ENCODE measurements around the gene ACTR3.
"Not testable (repeated sequence)": the region's sequence is repeated elsewhere in the genome, so short reads cannot be mapped to it uniquely, and the experiment has no call there.

The ACTR3 gene

DNA sequence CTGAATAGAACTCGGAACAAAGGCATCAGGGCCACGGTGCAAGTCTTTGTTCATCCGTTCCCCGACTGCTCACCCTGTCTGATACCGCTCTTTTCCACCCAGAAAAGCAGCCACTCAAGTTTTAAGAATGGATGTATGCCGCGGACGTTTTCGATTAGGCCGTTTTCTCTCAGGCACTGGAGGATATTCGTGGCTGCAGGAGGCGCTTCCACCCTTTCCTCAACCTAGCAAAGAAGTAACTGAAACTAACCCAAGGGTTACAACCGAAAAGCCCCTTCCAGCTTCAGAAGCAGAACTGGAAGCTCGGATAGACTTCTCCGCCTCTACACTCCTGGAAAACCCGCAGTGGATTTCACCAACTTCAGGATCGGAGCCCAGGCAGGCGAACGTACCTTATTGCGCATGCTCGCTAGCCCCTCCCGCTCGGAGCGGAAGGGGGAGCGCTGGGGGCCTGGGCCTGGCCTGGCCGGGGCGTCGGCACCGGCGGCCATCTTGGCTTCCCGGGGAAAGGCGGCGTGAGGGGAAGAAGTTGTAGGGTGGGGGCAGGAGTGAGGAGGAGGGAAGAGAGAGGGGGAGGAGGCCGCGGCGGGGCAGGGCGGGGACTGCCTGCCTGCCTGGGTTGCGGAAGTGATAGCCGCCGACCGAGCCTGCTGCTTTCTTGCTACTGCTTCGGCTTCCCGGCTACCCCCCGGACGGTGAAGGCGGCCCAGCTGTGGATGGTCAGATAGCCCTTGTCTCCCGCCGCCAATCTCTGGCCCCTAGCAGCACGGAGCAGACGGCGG, at the start of gene ACTR3:
Gene ACTR3, plus strand, starts transcription at position 619 of the 782 bp plus-strand sequence. CDS start 191 bp downstream, outside the sequence.
- peak; percentile 97 for FAIRE-seq

DNA sequence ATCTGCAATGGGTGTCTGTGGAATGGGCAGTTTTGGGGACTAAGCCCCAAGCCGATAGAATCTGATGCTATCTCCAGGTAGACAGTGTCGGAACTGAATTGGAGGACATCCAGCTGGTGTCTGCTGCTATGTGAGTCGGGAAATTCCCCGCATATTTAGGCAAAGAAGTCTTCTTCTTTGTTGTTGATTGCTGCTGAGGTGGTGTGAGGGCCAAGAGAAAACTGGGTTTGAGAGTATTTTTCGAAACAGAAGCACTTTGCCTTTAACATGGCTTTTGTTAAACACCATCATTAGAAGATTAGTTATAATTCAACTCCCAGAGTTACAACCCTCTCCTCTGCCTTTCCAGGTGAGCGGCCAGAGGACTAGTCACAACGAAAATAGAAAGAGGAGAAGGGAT, 49.4 kb upstream of the ACTR3 start:
- FAIRE-seq, result no peak

GRCh38 chr2:113842919-113843736, 46.8 kb upstream of the ACTR3 start:
- FAIRE-seq, result no peak

DNA sequence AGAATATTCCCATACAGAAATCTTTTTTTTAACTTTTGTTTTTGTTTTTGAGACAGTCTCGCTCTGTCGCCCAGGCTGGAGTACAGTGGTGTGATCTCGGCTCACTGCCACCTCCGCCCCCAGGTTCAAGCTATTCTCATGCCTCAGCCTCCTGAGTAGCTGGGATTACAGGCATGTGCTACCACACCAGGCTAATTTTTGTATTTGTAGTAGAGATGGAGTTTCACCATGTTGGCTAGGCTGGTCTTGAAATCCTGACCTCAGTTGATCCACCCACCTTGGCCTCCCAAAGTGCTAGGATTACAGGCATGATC, 46.2 kb upstream of the ACTR3 start:
- not testable (repeated sequence) for FAIRE-seq

- no peak for FAIRE-seq
Measured at GRCh38 chr2:113845261-113845660, 44.6 kb upstream of the ACTR3 start.

DNA sequence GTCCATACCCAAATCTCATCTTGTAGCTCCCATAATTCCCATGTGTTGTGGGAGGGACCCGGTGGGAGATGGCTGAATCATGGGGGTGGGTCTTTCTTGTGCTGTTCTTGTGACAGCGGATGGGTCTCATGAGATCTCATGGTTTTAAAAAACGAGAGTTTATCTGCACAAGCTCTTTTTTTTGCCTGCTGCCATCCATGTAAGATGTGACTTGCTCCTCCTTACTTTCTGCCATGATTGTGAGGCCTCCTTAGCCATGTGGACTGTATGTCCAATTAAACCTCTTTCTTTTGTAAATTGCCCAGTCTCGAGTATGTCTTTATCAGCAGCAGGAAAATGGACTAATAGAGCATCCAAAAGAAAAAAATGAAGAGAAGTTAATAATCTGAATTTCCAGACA, 44.1 kb upstream of the ACTR3 start:
- not testable (repeated sequence) for FAIRE-seq

GRCh38 chr2:113846429-113846828, 43.5 kb upstream of the ACTR3 start:
- FAIRE-seq, result no peak

- no peak for FAIRE-seq
Measured at GRCh38 chr2:113847144-113847543, 42.7 kb upstream of the ACTR3 start.

- FAIRE-seq, result no peak
Measured at GRCh38 chr2:113848758-113849415, 41.0 kb upstream of the ACTR3 start.

DNA sequence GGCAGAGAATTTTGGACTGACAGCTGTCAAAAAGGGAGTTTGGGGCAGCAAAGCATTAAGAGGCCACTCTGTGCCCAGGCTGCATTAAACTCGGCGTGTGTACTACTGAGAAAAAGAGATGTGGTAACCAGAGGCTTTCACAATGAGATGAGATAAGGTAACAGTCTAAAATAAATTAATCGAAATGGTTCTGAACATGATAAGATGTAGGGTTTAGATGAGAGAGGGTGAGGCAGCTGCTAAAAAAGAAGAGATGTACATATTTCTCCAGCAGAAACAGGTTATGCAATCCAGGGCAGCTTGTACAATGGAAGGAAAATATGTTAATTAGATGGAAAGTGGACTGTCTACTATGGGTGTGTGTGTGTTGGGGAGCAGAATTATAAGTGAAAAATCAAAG, 39.2 kb upstream of the ACTR3 start:
- no peak for FAIRE-seq

GRCh38 chr2:113851640-113852039, 38.2 kb upstream of the ACTR3 start:
- no peak for FAIRE-seq

DNA sequence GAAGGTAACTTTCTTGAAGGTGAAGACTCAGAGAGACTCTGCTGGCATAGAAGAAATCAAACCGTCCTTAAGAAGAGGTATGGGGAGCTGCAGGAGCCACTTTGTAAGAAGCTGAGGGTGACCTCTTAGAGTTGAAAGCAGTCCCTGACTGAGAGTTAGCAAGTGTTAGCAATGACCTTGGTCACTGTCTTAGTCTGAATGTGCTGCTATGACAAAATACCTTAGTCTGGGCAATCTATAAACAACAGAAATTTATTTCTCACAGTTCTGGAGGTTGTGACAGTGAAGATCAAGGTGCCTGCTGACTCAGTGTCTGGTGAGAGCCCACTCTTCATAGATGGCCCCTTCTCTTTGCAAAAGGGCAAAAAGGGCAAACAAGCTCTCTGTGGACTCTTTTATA, 35.7 kb upstream of the ACTR3 start:
- no peak for FAIRE-seq

DNA sequence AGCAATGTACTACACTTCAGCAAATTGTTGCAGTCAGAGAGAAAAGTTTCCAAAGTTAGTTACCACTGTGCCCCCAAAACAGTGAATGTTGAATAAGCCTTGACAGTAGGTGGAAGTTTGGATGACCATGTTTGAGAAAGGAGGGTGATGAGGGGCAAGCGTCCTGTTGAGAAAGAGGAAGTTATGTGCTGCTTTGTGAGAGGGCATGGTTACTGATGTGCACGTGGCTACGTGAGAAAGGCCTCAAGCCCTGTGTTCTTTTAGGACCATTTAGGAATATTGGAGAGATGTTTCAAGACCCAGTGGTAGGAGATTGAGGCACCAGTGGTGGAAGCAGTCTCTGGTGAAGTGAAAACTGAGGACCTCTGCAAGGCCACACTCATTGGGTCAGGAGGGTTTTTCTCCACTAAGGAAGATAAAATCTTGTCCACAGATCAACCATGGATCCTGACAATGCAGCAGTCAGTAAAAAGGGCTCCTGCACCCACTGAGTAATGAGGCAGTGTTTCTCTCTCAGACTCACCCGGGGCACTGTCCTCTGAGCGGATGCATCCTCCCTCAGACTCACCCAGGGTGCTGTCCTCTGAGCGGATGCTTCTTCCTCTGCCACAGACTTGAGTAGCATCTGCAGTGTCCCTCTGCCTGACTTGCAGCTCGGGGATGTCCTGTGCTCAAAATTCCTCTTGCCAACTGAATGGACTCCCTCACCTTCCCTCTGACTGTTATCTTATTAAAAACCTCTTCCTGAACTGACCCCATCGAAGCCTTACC, 34.7 kb upstream of the ACTR3 start:
- no peak for FAIRE-seq

- FAIRE-seq, result no peak
Measured at GRCh38 chr2:113857464-113857863, 32.4 kb upstream of the ACTR3 start.

GRCh38 chr2:113858764-113859163, 31.1 kb upstream of the ACTR3 start:
- FAIRE-seq, result no peak

DNA sequence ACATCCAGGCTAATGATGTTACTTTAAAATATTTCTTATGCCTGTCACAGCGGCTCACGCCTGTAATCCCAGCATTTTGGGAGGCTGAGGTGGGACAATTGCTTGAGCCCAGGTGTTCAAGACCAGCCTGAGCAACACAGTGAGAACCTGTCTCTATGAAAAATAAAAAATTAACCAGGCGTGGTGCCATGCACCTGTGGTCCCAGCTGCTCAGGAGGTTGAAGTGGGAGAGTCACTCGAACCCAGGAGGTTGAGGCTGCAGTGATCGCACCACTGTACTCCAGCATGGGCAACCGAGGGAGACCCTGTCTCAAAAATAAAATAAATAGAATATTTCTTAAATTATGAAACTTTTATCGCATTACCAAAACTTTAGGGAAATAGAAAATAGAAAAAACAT, 28.1 kb upstream of the ACTR3 start:
- FAIRE-seq, result no peak

DNA sequence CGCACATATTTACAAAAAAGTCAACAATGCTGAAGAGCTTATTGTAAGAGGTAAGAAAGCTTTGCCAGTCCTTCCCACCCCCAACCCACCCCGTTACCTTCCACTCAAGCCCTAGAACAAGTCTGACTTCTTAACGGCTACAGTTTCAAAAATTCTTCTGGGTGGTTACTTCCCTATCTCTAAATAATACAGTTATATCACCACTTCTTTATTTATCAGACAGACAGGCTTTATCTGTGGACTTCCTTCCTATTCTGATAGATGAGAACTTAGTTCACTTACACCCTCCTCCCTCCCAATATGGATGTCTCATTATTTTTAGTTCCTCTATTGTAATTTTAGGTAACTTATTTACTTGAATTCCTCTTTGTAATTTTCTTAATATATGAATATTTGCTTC, 26.7 kb upstream of the ACTR3 start:
- FAIRE-seq, result no peak

- FAIRE-seq, result no peak
Measured at GRCh38 chr2:113867571-113867970, 22.3 kb upstream of the ACTR3 start.

DNA sequence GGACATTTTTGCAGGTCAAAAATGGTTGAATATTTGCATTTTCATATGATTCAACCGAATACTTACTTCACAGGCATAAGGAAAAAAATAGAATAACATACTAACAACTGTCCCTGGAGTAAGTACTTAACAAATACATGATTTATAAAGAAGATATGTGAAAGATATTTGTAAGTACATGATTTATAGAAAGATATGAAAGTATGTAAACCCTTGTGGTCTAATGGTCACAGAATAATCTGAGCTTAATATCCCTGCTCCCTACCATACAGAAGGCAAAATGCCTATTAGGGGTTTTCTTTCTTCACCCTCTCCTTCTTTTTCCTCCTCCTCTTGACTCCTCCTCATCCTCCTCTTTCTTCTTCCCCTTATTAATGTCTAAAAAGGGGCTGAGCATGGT, 20.6 kb upstream of the ACTR3 start:
- no peak for FAIRE-seq

DNA sequence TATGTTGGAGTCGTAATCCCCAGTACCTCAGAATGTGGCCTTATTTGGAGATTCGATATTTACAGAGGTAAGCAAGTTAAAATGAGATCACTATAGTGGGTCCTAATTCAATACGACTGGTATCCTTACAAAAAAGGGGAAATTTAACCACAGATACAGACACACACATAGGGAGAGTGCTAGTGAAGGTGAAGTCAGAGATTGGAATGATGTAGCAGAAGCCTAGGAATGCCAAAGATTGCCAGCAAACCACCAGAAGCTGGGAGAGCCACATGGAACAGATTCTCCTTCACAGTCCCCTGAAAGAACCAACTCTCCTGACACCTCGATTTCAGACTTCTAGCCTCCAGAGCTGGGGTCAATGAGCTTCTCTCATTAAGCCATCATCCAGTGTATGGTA, 17.7 kb upstream of the ACTR3 start:
- no peak for FAIRE-seq

- FAIRE-seq, result no peak
Measured at GRCh38 chr2:113873867-113874266, 16.0 kb upstream of the ACTR3 start.

GRCh38 chr2:113875135-113875534, 14.8 kb upstream of the ACTR3 start:
- FAIRE-seq, result no peak
